Ramos (cell line): Measurements from ENCODE around the gene KATNBL1.

Experiments
- in situ Hi-C: fragments of 300-500 bp; cut with MboI; formaldehyde crosslinking; loops from one replicate; pipeline ENCODE4 v1.14.3; 2022; ENCODE audit warnings: low sequenced_read_pairs; ENCODE audit not compliant: unreplicated experiment

The KATNBL1 gene

GRCh38 chr15:34209421-34210282 is at the start of gene KATNBL1:
Gene KATNBL1, minus strand, starts transcription at chr15:34210096. Its CDS starts 46,420 bp downstream, at chr15:34163676.
- in situ Hi-C loops = loop anchor here (5.0 kb wide), 1 partner anchor 147 kb away; no protein-coding TSS in a partner anchor

- in situ Hi-C loops = no loop called here
These were observed 49.7 kb upstream of the KATNBL1 start for GRCh38 chr15:34259566-34259965.

GRCh38 chr15:34258151-34258550 is 48.3 kb upstream of the KATNBL1 start:
- in situ Hi-C loops = no loop called here

- in situ Hi-C loops = no loop called here
These were observed 42.6 kb upstream of the KATNBL1 start for GRCh38 chr15:34252545-34252944.

- in situ Hi-C loops = no loop called here
These were observed 38.3 kb upstream of the KATNBL1 start for GRCh38 chr15:34248190-34248589.

- in situ Hi-C loops = no loop called here
These were observed 36.5 kb upstream of the KATNBL1 start for GRCh38 chr15:34246276-34246976.

- in situ Hi-C loops = no loop called here
These were observed 33.3 kb upstream of the KATNBL1 start for GRCh38 chr15:34243226-34243625.

- in situ Hi-C loops = no loop called here
These were observed 32.4 kb upstream of the KATNBL1 start for GRCh38 chr15:34242331-34242710.

GRCh38 chr15:34241376-34242330 is 31.8 kb upstream of the KATNBL1 start:
- in situ Hi-C loops = no loop called here

GRCh38 chr15:34240537-34240936 is 30.6 kb upstream of the KATNBL1 start:
- in situ Hi-C loops = no loop called here

- in situ Hi-C loops = no loop called here
These were observed 29.4 kb upstream of the KATNBL1 start for GRCh38 chr15:34239151-34239808.

GRCh38 chr15:34233614-34234013 is 23.7 kb upstream of the KATNBL1 start:
- in situ Hi-C loops = no loop called here

GRCh38 chr15:34223904-34224596 is 14.2 kb upstream of the KATNBL1 start:
- in situ Hi-C loops = no loop called here

- in situ Hi-C loops = no loop called here
These were observed 7.8 kb upstream of the KATNBL1 start for GRCh38 chr15:34217587-34218225.

GRCh38 chr15:34216527-34217270 is 6.8 kb upstream of the KATNBL1 start:
- in situ Hi-C loops = no loop called here

GRCh38 chr15:34214135-34214534 is 4.2 kb upstream of the KATNBL1 start:
- in situ Hi-C loops = loop anchor here (5.0 kb wide), 1 partner anchor 152 kb away; no protein-coding TSS in a partner anchor

GRCh38 chr15:34213690-34214089 is 3.8 kb upstream of the KATNBL1 start:
- in situ Hi-C loops = loop anchor here (5.0 kb wide), 1 partner anchor 151 kb away; no protein-coding TSS in a partner anchor

- in situ Hi-C loops = no loop called here
These were observed 3.9 kb downstream of the KATNBL1 start for GRCh38 chr15:34206011-34206410.
